GM12878 (cell line): Measurements from ENCODE around the gene MEIS2. TPM values are rescaled to one million over a fixed set of nuclear protein-coding genes. Genes with fewer than 3 reads are reported as not detected.
A peak's percentile ranks its signal among the peaks of the same experiment; 100 is the strongest.

Source experiments
- ATAC-seq: fragments of 200-7000 bp; cut with Tn5 transposase; 3 replicates; pipeline ENCODE4 v1.9.1; 2020; ENCODE audit warnings: mild to moderate bottlenecking, moderate library complexity
- BruUV-seq: library from RNA; stranded (reverse); fragments of 400-500 nt; replicated peaks from 2 replicates; lab custom pipeline; 2021; lab: Mats Ljungman, UMichigan
- CTCF ChIA-PET: fragments of 300-600 bp; sonication (Branson Sonifier 250); formaldehyde crosslinking; extraction: SDS; loops from one replicate; lab custom pipeline; 2021; ENCODE audit warnings: inconsistent platforms; lab: Yijun Ruan, JAX
- POLR2A ChIA-PET: fragments of 350-600 bp; formaldehyde crosslinking; extraction: SDS; loops from one replicate; lab custom pipeline; 2021; ENCODE audit warnings: inconsistent platforms; lab: Charles Lee
- RAD21 ChIA-PET: fragments of 300-600 bp; sonication (Branson Sonifier 250); formaldehyde crosslinking; loops from one replicate; lab custom pipeline; 2023; ENCODE audit warnings: antibody characterized with exemption; ENCODE audit not compliant: unreplicated experiment; lab: Charles Lee
- SMC1A ChIA-PET: fragments of 300-600 bp; sonication (Branson Sonifier 250); formaldehyde crosslinking; loops from one replicate; lab custom pipeline; 2023; ENCODE audit not compliant: unreplicated experiment, uncharacterized antibody; lab: Charles Lee
- DNase-seq: peaks from one replicate; pipeline ENCODE4 v3.0.0-alpha.2; 2011; ENCODE audit warnings: low read depth, low spot score
- FAIRE-seq: peaks from 3 replicates; lab custom pipeline; 2011; peaks lifted over from hg19 to GRCh38; lab: Jason Lieb, UNC
- H2AFZ ChIP-seq: 2 replicates; pipeline ENCODE4 v1.6.0; 2011; ENCODE audit warnings: low read depth, low read length, control low read depth; ENCODE audit not compliant: control insufficient read depth
- H3K27ac ChIP-seq: 2 replicates; pipeline ENCODE4 v1.5.1; 2011; ENCODE audit warnings: control low read depth; ENCODE audit not compliant: control insufficient read depth, insufficient read depth
- H3K27me3 ChIP-seq, 2 experiments: replicated peaks in 1 of 2; 2 replicates each; pipeline versions ENCODE4 v1.6.0 to v1.6.1; 2011; ENCODE audit warnings: low read length in 1 of 2; ENCODE audit not compliant: control insufficient read depth in 2 of 2, insufficient read depth in 2 of 2
- H3K36me3 ChIP-seq, 2 experiments: 2 replicates each; pipeline ENCODE4 v1.5.1; 2011; ENCODE audit warnings: low read length in 1 of 2; ENCODE audit not compliant: control insufficient read depth in 2 of 2, insufficient read depth in 2 of 2
- H3K4me1 ChIP-seq: 2 replicates; pipeline ENCODE4 v1.6.1; 2011; ENCODE audit warnings: mild to moderate bottlenecking, low read length, moderate library complexity, mixed read lengths; ENCODE audit not compliant: control insufficient read depth, insufficient read depth
- H3K4me2 ChIP-seq: 2 replicates; pipeline ENCODE4 v1.6.0; 2011; ENCODE audit warnings: control low read depth; ENCODE audit not compliant: control insufficient read depth, insufficient read depth
- H3K4me3 ChIP-seq: fragments of 200-600 bp; sonication (generic); 2 replicates; pipeline ENCODE4 v1.5.1; 2016
- H3K79me2 ChIP-seq: 2 replicates; pipeline ENCODE4 v1.6.0; 2011; ENCODE audit warnings: low read length; ENCODE audit not compliant: control insufficient read depth, insufficient read depth
- H3K9ac ChIP-seq: 2 replicates; pipeline ENCODE4 v1.8.0; 2011; ENCODE audit warnings: low read length, control low read depth, mixed read lengths; ENCODE audit not compliant: control insufficient read depth, insufficient read depth
- H3K9me3 ChIP-seq: replicated peaks from 3 replicates; pipeline ENCODE4 v1.5.1; 2011; ENCODE audit warnings: mild to moderate bottlenecking, low read length; ENCODE audit not compliant: control insufficient read depth, insufficient read depth
- H4K20me1 ChIP-seq: 2 replicates; pipeline ENCODE4 v1.6.0; 2011; ENCODE audit not compliant: control insufficient read depth, insufficient read depth
- BCL11A ChIP-seq: IDR thresholded peaks from 2 replicates; pipeline ENCODE4 v1.6.1; 2011; ENCODE audit warnings: low read depth, low read length
- CHD2 ChIP-seq: IDR thresholded peaks from 2 replicates; pipeline ENCODE4 v1.6.1; 2011; ENCODE audit warnings: low read depth, low read length, improper control_type of control experiment, borderline replicate concordance
- E2F4 ChIP-seq: IDR thresholded peaks from 2 replicates; pipeline ENCODE4 v1.6.1; 2012; ENCODE audit warnings: low read depth, low read length, improper control_type of control experiment
- EZH2 ChIP-seq: IDR thresholded peaks from 2 replicates; pipeline ENCODE4 v1.6.1; 2012; ENCODE audit warnings: low read depth, mild to moderate bottlenecking, control low read depth, inconsistent platforms, low read length, borderline replicate concordance; ENCODE audit not compliant: control insufficient read depth
- FOXM1 ChIP-seq: IDR thresholded peaks from 2 replicates; pipeline ENCODE4 v1.6.1; 2012; ENCODE audit warnings: low read depth, mild to moderate bottlenecking, inconsistent platforms, low read length, moderate library complexity
- MYC ChIP-seq: IDR thresholded peaks from 2 replicates; pipeline ENCODE4 v1.6.1; 2011; ENCODE audit warnings: mild to moderate bottlenecking, low read length, moderate library complexity, inconsistent platforms; ENCODE audit not compliant: insufficient read depth, insufficient replicate concordance, insufficient read length, severe bottlenecking
- NBN ChIP-seq: fragments of 450-650 bp; IDR thresholded peaks from 2 replicates; pipeline ENCODE4 v1.6.1; 2016
- PAX5 ChIP-seq: IDR thresholded peaks from 2 replicates; pipeline ENCODE4 v1.6.1; 2011; ENCODE audit warnings: low read depth, low read length, borderline replicate concordance
- RBBP5 ChIP-seq: fragments of 200-600 bp; sonication (generic); conservative IDR thresholded peaks from 2 replicates; pipeline ENCODE4 v1.6.1; 2016
- SP1 ChIP-seq: IDR thresholded peaks from one replicate; pipeline ENCODE4 v1.6.1; 2011; ENCODE audit warnings: low read depth, low read length
- STAT1 ChIP-seq: fragments of 450-650 bp; conservative IDR thresholded peaks from 2 replicates; pipeline ENCODE4 v1.6.1; 2014; ENCODE audit warnings: antibody characterized with exemption, mild to moderate bottlenecking
- WRNIP1 ChIP-seq: IDR thresholded peaks from 2 replicates; pipeline ENCODE4 v1.6.1; 2011; ENCODE audit warnings: low read depth, low read length, improper control_type of control experiment, borderline replicate concordance
- ZBTB33 ChIP-seq: fragments of 450-650 bp; IDR thresholded peaks from 2 replicates; pipeline ENCODE4 v1.6.1; 2017; ENCODE audit warnings: mild to moderate bottlenecking
- ZNF24 ChIP-seq: fragments of 450-650 bp; IDR thresholded peaks from 2 replicates; pipeline ENCODE4 v1.6.1; 2017; ENCODE audit warnings: antibody characterized with exemption, mild to moderate bottlenecking
- WGBS: methylation state at CpG from one replicate; pipeline ENCODE4 v1.1.6; 2016; ENCODE audit warnings: low lambda C conversion rate; ENCODE audit not compliant: insufficient replicate concordance, insufficient coverage; ENCODE audit errors: missing lambda C conversion rate; 5-methylcytosine and 5-hydroxymethylcytosine counted together
- in situ Hi-C: fragments of 300-500 bp; cut with MboI; formaldehyde crosslinking; loops from 9 replicates; pipeline ENCODE4 v1.14.3; 2018; ENCODE audit warnings: mixed read lengths
- intact Hi-C: fragments of 100-400 bp; cut with micrococcal nuclease; formaldehyde crosslinking; loops from one replicate; pipeline ENCODE4 v1.14.2; 2022; ENCODE audit not compliant: unreplicated experiment
- polyA plus RNA-seq, 11 experiments: library from polyadenylated mRNA; depleted of rRNA in 4 of 11; unstranded in 6 of 11; stranded (reverse) in 5 of 11; fragments of >200 nt; fragmentation: Nextera tagmentation in 4 of 11; fragmentation: Illumina TruSeq in 1 of 11; extraction: Ambion mirVana in 4 of 11; extraction: Trizol in 1 of 11; gene quantifications; 1 replicate in 1 of 11; 2 replicates in 10 of 11; pipeline versions ENCODE4 v1.2.1 to v1.2.3, GENCODE V29; 2011 to 2016; ENCODE audit warnings: inconsistent platforms in 2 of 11, missing spikeins in 2 of 11, low read depth in 1 of 11
- total RNA-seq, 4 experiments: library from RNA; depleted of rRNA in 3 of 4; stranded (reverse); fragments of >200 nt in 3 of 4; fragmentation: Illumina TruSeq in 1 of 4; extraction: Trizol in 1 of 4; gene quantifications; 2 replicates each; pipeline versions ENCODE4 v1.2.1 to v1.2.3, GENCODE V29; 2013 to 2021

The MEIS2 gene
- total and polyA plus RNA-seq, 10 of the 15 experiments (the other 5 are each of a cell fraction or from before 2014, with no cell fraction given), result 9.2 to 54.0 (median 20.4) TPM

- H2AFZ ChIP-seq, result no peak overlapping the region
- CTCF ChIA-PET, result interaction anchor here (0.9 kb wide), 1 partner anchor 11 kb away, joined by 3 read pairs; no protein-coding TSS in a partner anchor
- peaks cover 11% of the 10 kb centered on the region; the same call in 1 of the 2 replicates for H3K4me1 ChIP-seq
- in situ Hi-C loops (no loop called here), intact Hi-C loops (no loop called here)
- H3K27ac ChIP-seq, result peak overlapping the region; percentile 20; the same call in 1 of the 2 replicates
- no peak for DNase-seq
- ATAC-seq, result peak; percentile 46
- 28% methylated on average over 4 of the region's 4 CpGs for WGBS
- no peaks in the 10 kb centered on the region for H3K9me3 ChIP-seq
- H4K20me1 ChIP-seq, result no peaks in the 10 kb centered on the region
- no peak overlapping the region for H3K4me2 ChIP-seq
- H3K9ac ChIP-seq, result no peak overlapping the region
- BruUV-seq, result no TSS peak
- RAD21 ChIA-PET, result no interaction called here
- no peak overlapping the region for H3K4me3 ChIP-seq
- SMC1A ChIA-PET, result interaction anchor here (8.5 kb wide), 1 partner anchor 17 kb away, joined by 45 read pairs; no protein-coding TSS in a partner anchor
- H3K79me2 ChIP-seq, result no peaks in the 10 kb centered on the region
- TF ChIP-seq E2F4 (no peak), NBN (no peak), MYC (no peak), CHD2 (no peak), RBBP5 (no peak), WRNIP1 (no peak), FOXM1 (no peak), ZBTB33 (no peak), PAX5 (no peak), BCL11A (no peak), EZH2 (no peak), SP1 (no peak), ZNF24 (no peak), STAT1 (no peak)
- POLR2A ChIA-PET, result no interaction called here
- no peak for FAIRE-seq
- H3K36me3 ChIP-seq, result no peaks in the 10 kb centered on the region; a peak in 2 of 4 replicates
- no peaks in the 10 kb centered on the region for H3K27me3 ChIP-seq
Measured at GRCh38 chr15:37031198-37031597, 69.2 kb downstream of the MEIS2 start.
